Measurements from ENCODE around the gene LMNB1.

GRCh38 chr5:126793097-126793496, 16.2 kb downstream of the LMNB1 start:
- no peak for TF ChIP-seq FOXP2 (optimal IDR thresholded peaks at IDR 0.05; ENCODE audit: borderline replicate concordance, extremely low read depth, extremely low read length, insufficient read depth)
- TF ChIP-seq TAF1 (IDR thresholded peaks at IDR 0.05; ENCODE audit: borderline replicate concordance, insufficient read depth, low read length), result no peak
- TF ChIP-seq POLR2AphosphoS5 (IDR thresholded peaks at IDR 0.05; ENCODE audit: low read depth, low read length), result no peak
- TF ChIP-seq REST (IDR thresholded peaks at IDR 0.05; ENCODE audit: insufficient read depth in 1 of 2, low read depth in 2 of 2, low read length in 2 of 2), result no peak
- TF ChIP-seq SIN3A (IDR thresholded peaks at IDR 0.05; ENCODE audit: borderline replicate concordance, insufficient read depth, low read length), result no peak
